GM12878 (cell line): ENCODE measurements around the gene ECEL1. TPM values are rescaled to one million over a fixed set of nuclear protein-coding genes. Genes with fewer than 3 reads are reported as not detected.

Experiments used
- ATAC-seq: fragments of 200-7000 bp; cut with Tn5 transposase; 3 replicates; pipeline ENCODE4 v1.9.1; 2020; ENCODE audit warnings: mild to moderate bottlenecking, moderate library complexity
- BruUV-seq: library from RNA; stranded (reverse); fragments of 400-500 nt; replicated peaks from 2 replicates; lab custom pipeline; 2021; lab: Mats Ljungman, UMichigan
- CTCF ChIA-PET: fragments of 300-600 bp; sonication (Branson Sonifier 250); formaldehyde crosslinking; extraction: SDS; loops from one replicate; lab custom pipeline; 2021; ENCODE audit warnings: inconsistent platforms; lab: Yijun Ruan, JAX
- POLR2A ChIA-PET: fragments of 350-600 bp; formaldehyde crosslinking; extraction: SDS; loops from one replicate; lab custom pipeline; 2021; ENCODE audit warnings: inconsistent platforms; lab: Charles Lee
- RAD21 ChIA-PET: fragments of 300-600 bp; sonication (Branson Sonifier 250); formaldehyde crosslinking; loops from one replicate; lab custom pipeline; 2023; ENCODE audit warnings: antibody characterized with exemption; ENCODE audit not compliant: unreplicated experiment; lab: Charles Lee
- SMC1A ChIA-PET: fragments of 300-600 bp; sonication (Branson Sonifier 250); formaldehyde crosslinking; loops from one replicate; lab custom pipeline; 2023; ENCODE audit not compliant: unreplicated experiment, uncharacterized antibody; lab: Charles Lee
- DNase-seq: peaks from one replicate; pipeline ENCODE4 v3.0.0-alpha.2; 2011; ENCODE audit warnings: low read depth, low spot score
- FAIRE-seq: peaks from 3 replicates; lab custom pipeline; 2011; peaks lifted over from hg19 to GRCh38; lab: Jason Lieb, UNC
- H2AFZ ChIP-seq: 2 replicates; pipeline ENCODE4 v1.6.0; 2011; ENCODE audit warnings: low read depth, low read length, control low read depth; ENCODE audit not compliant: control insufficient read depth
- H3K27ac ChIP-seq: 2 replicates; pipeline ENCODE4 v1.5.1; 2011; ENCODE audit warnings: control low read depth; ENCODE audit not compliant: control insufficient read depth, insufficient read depth
- H3K27me3 ChIP-seq, 2 experiments: replicated peaks in 1 of 2; 2 replicates each; pipeline versions ENCODE4 v1.6.0 to v1.6.1; 2011; ENCODE audit warnings: low read length in 1 of 2; ENCODE audit not compliant: control insufficient read depth in 2 of 2, insufficient read depth in 2 of 2
- H3K36me3 ChIP-seq, 2 experiments: 2 replicates each; pipeline ENCODE4 v1.5.1; 2011; ENCODE audit warnings: low read length in 1 of 2; ENCODE audit not compliant: control insufficient read depth in 2 of 2, insufficient read depth in 2 of 2
- H3K4me1 ChIP-seq: 2 replicates; pipeline ENCODE4 v1.6.1; 2011; ENCODE audit warnings: mild to moderate bottlenecking, low read length, moderate library complexity, mixed read lengths; ENCODE audit not compliant: control insufficient read depth, insufficient read depth
- H3K4me2 ChIP-seq: 2 replicates; pipeline ENCODE4 v1.6.0; 2011; ENCODE audit warnings: control low read depth; ENCODE audit not compliant: control insufficient read depth, insufficient read depth
- H3K4me3 ChIP-seq: fragments of 200-600 bp; sonication (generic); 2 replicates; pipeline ENCODE4 v1.5.1; 2016
- H3K79me2 ChIP-seq: 2 replicates; pipeline ENCODE4 v1.6.0; 2011; ENCODE audit warnings: low read length; ENCODE audit not compliant: control insufficient read depth, insufficient read depth
- H3K9ac ChIP-seq: 2 replicates; pipeline ENCODE4 v1.8.0; 2011; ENCODE audit warnings: low read length, control low read depth, mixed read lengths; ENCODE audit not compliant: control insufficient read depth, insufficient read depth
- H3K9me3 ChIP-seq: replicated peaks from 3 replicates; pipeline ENCODE4 v1.5.1; 2011; ENCODE audit warnings: mild to moderate bottlenecking, low read length; ENCODE audit not compliant: control insufficient read depth, insufficient read depth
- H4K20me1 ChIP-seq: 2 replicates; pipeline ENCODE4 v1.6.0; 2011; ENCODE audit not compliant: control insufficient read depth, insufficient read depth
- IRF4 ChIP-seq: IDR thresholded peaks from 2 replicates; pipeline ENCODE4 v1.6.1; 2011; ENCODE audit warnings: low read depth, low read length
- PAX8 ChIP-seq: fragments of 450-650 bp; IDR thresholded peaks from 2 replicates; pipeline ENCODE4 v1.6.1; 2017; ENCODE audit warnings: mild to moderate bottlenecking, moderate library complexity
- RBBP5 ChIP-seq: fragments of 200-600 bp; sonication (generic); conservative IDR thresholded peaks from 2 replicates; pipeline ENCODE4 v1.6.1; 2016
- TCF3 ChIP-seq: IDR thresholded peaks from 2 replicates; pipeline ENCODE4 v1.6.1; 2012; ENCODE audit warnings: low read depth, mild to moderate bottlenecking, low read length, borderline replicate concordance; ENCODE audit not compliant: insufficient read depth
- TCF7 ChIP-seq: IDR thresholded peaks from 2 replicates; pipeline ENCODE4 v1.6.1; 2014; ENCODE audit warnings: antibody characterized with exemption, borderline replicate concordance
- WRNIP1 ChIP-seq: IDR thresholded peaks from 2 replicates; pipeline ENCODE4 v1.6.1; 2011; ENCODE audit warnings: low read depth, low read length, improper control_type of control experiment, borderline replicate concordance
- WGBS: methylation state at CpG from one replicate; pipeline ENCODE4 v1.1.6; 2016; ENCODE audit warnings: low lambda C conversion rate; ENCODE audit not compliant: insufficient replicate concordance, insufficient coverage; ENCODE audit errors: missing lambda C conversion rate; 5-methylcytosine and 5-hydroxymethylcytosine counted together
- in situ Hi-C: fragments of 300-500 bp; cut with MboI; formaldehyde crosslinking; loops from 9 replicates; pipeline ENCODE4 v1.14.3; 2018; ENCODE audit warnings: mixed read lengths
- intact Hi-C: fragments of 100-400 bp; cut with micrococcal nuclease; formaldehyde crosslinking; loops from one replicate; pipeline ENCODE4 v1.14.2; 2022; ENCODE audit not compliant: unreplicated experiment
- polyA plus RNA-seq, 11 experiments: library from polyadenylated mRNA; depleted of rRNA in 4 of 11; unstranded in 6 of 11; stranded (reverse) in 5 of 11; fragments of >200 nt; fragmentation: Nextera tagmentation in 4 of 11; fragmentation: Illumina TruSeq in 1 of 11; extraction: Ambion mirVana in 4 of 11; extraction: Trizol in 1 of 11; gene quantifications; 1 replicate in 1 of 11; 2 replicates in 10 of 11; pipeline versions ENCODE4 v1.2.1 to v1.2.3, GENCODE V29; 2011 to 2016; ENCODE audit warnings: inconsistent platforms in 2 of 11, missing spikeins in 2 of 11, low read depth in 1 of 11
- total RNA-seq, 4 experiments: library from RNA; depleted of rRNA in 3 of 4; stranded (reverse); fragments of >200 nt in 3 of 4; fragmentation: Illumina TruSeq in 1 of 4; extraction: Trizol in 1 of 4; gene quantifications; 2 replicates each; pipeline versions ENCODE4 v1.2.1 to v1.2.3, GENCODE V29; 2013 to 2021

Gene ECEL1
- total and polyA plus RNA-seq, 10 of the 15 experiments (the other 5 are each of a cell fraction or from before 2014, with no cell fraction given), result not detected

DNA sequence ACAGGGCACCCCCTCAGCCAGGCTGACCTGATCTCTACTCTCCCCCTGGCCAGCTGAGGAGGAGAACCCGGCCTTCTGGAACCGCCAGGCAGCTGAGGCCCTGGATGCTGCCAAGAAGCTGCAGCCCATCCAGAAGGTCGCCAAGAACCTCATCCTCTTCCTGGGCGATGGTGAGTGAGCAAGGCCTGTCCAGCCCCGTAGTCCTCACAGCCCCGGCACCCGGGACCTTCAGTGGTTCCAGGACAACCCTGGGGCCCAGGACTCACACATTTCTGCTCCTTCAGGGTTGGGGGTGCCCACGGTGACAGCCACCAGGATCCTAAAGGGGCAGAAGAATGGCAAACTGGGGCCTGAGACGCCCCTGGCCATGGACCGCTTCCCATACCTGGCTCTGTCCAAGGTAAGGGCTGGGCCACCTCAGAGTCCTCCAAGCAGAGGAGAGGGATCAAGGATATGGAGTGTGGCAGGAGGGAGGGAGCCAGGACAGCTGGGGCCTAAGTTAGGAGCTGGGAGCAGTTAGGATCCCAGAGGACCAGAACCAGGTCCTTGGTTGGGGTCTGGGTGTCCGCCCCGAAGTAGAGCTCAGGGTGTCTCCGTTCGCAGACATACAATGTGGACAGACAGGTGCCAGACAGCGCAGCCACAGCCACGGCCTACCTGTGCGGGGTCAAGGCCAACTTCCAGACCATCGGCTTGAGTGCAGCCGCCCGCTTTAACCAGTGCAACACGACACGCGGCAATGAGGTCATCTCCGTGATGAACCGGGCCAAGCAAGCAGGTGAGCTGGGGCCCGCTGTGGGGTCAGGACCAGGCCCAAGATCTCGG, 31.1 kb downstream of the ECEL1 start:
- intact Hi-C loops (no loop called here), in situ Hi-C loops (no loop called here)
- no peaks in the 10 kb centered on the region; a peak in 1 of 4 replicates for H3K27me3 ChIP-seq
- H3K4me3 ChIP-seq, result no peak overlapping the region
- ChIA-PET RAD21 (no interaction called here), POLR2A (no interaction called here), SMC1A (no interaction called here), CTCF (interaction anchor here (1.0 kb wide), 1 partner anchor 10 kb away, joined by 3 read pairs; no protein-coding TSS in a partner anchor)
- FAIRE-seq (no peak), ATAC-seq (no peak), DNase-seq (no peak)
- no peaks in the 10 kb centered on the region for H3K9me3 ChIP-seq
- H3K79me2 ChIP-seq, result no peaks in the 10 kb centered on the region
- no TSS peak for BruUV-seq
- H3K27ac ChIP-seq, result no peak overlapping the region
- no peaks in the 10 kb centered on the region for H3K4me1 ChIP-seq
- H3K9ac ChIP-seq, result no peak overlapping the region
- no peak overlapping the region for H2AFZ ChIP-seq
- TF ChIP-seq PAX8 (no peak), IRF4 (no peak), RBBP5 (no peak), WRNIP1 (no peak), TCF7 (no peak), TCF3 (no peak)
- no peaks in the 10 kb centered on the region for H4K20me1 ChIP-seq
- H3K36me3 ChIP-seq, result no peaks in the 10 kb centered on the region
- whole genome bisulfite sequencing, result 52% methylated on average over 27 of the region's 27 CpGs
- no peak overlapping the region for H3K4me2 ChIP-seq
